Measurements from ENCODE around the gene SUMF1. TPM values are rescaled to one million over a fixed set of nuclear protein-coding genes. Genes with fewer than 3 reads are reported as not detected.

The SUMF1 gene
- total and polyA plus RNA-seq, 2 donors (not counting 1 experiment from before 2014, with no cell fraction given), result 10.3 to 21.2 TPM

DNA sequence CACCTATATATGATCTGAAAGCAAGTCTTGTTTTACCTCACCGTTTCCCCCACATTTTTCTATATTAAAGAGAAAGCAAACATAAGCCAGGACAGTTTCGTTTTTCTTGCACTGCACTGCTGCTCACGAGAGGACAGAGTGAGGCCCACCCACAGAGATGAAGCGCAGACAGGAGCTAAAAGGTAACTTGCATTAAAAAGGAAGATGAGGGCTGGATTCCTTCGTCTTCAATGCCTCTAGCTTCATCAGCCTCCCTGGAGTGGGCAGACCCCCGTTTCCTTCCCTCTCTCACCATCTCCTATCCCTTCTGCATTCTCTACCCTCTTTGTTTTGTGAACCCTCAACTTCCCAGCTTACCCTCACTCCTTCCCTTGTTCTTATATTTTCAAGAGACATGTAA, 18.9 kb downstream of the SUMF1 start:
- Histone ChIP-seq H3K9me3 (ENCODE audit: control extremely low read depth in 1 of 3, control insufficient read depth in 2 of 3, insufficient read depth in 1 of 3, low read length in 2 of 3) (no peaks in the 10 kb centered on the region), H3K4me3 (ENCODE audit: control extremely low read depth in 1 of 5, extremely low read depth in 1 of 5, insufficient read depth in 1 of 5, low read depth in 2 of 5, low read length in 4 of 5) (no peak overlapping the region), H2AFZ (ENCODE audit: insufficient read depth, low read depth, low read length, poor library complexity, severe bottlenecking) (no peak overlapping the region), H3K27me3 (replicated peaks in 1 of 4; ENCODE audit: control extremely low read depth in 1 of 4, control insufficient read depth in 3 of 4, insufficient read depth in 4 of 4, low read length in 3 of 4) (no peaks in the 10 kb centered on the region), H3K36me3 (replicated peaks in 1 of 2; ENCODE audit: control extremely low read depth in 1 of 2, control insufficient read depth in 1 of 2, extremely low read depth in 1 of 2, insufficient read depth in 2 of 2, low read length in 1 of 2) (peaks cover 10 to 14% of the 10 kb centered on the region in 2 experiments), H3K4me2 (replicated peaks; ENCODE audit: low read depth, low read length, poor library complexity, severe bottlenecking) (no peak overlapping the region), H3K4me1 (ENCODE audit: control insufficient read depth in 2 of 2, insufficient read depth in 2 of 2, low read length in 2 of 2) (no peaks in the 10 kb centered on the region), H4K20me1 (ENCODE audit: control insufficient read depth, insufficient read depth, low read length, poor library complexity, severe bottlenecking) (no peaks in the 10 kb centered on the region), H3K79me2 (ENCODE audit: control insufficient read depth, insufficient read depth, low read length) (peaks cover 4% of the 10 kb centered on the region), H3K27ac (ENCODE audit: low read length in 2 of 2) (no peak overlapping the region), H3K9ac (ENCODE audit: low read length) (no peak overlapping the region)
- Mint-ChIP-seq H3K9me3 (ENCODE audit: insufficient read depth) (no peaks in the 10 kb centered on the region), H3K27me3 (no peaks in the 10 kb centered on the region), H3K27ac (no peak overlapping the region), H3K4me1 (no peaks in the 10 kb centered on the region), H3K4me3 (no peak overlapping the region)
- ChIA-PET POLR2A (no interaction called here), CTCF (interaction anchor here (1.3 kb wide), 1 partner anchor 185 kb away, joined by 3 read pairs; no protein-coding TSS in a partner anchor)
- intact Hi-C loops (cut with micrococcal nuclease), result no loop called here
- 96% methylated on average over 3 of the region's 6 CpGs for WGBS (ENCODE audit: insufficient coverage)
- no peak for ATAC-seq (ENCODE audit: low read depth)
- no peak for DNase-seq
- no peak for TF ChIP-seq CTCF (IDR thresholded peaks at IDR 0.05)
- TF ChIP-seq EZH2 (IDR thresholded peaks at IDR 0.05; ENCODE audit: borderline replicate concordance, insufficient read depth, low read depth, low read length, poor library complexity, severe bottlenecking), result no peak

GRCh38 chr3:4447295-4447999, 19.6 kb downstream of the SUMF1 start:
- TF ChIP-seq EZH2 (IDR thresholded peaks at IDR 0.05; ENCODE audit: borderline replicate concordance, insufficient read depth, low read depth, low read length, poor library complexity, severe bottlenecking) (no peak), CTCF (IDR thresholded peaks at IDR 0.05) (no peak)
- no peak overlapping the region for H3K4me2 ChIP-seq (replicated peaks; ENCODE audit: low read depth, low read length, poor library complexity, severe bottlenecking)
- Mint-ChIP-seq H3K27ac (no peak overlapping the region), H3K27me3 (no peaks in the 10 kb centered on the region), H3K4me3 (no peak overlapping the region), H3K4me1 (no peaks in the 10 kb centered on the region), H3K9me3 (ENCODE audit: insufficient read depth) (no peaks in the 10 kb centered on the region)
- H3K4me3 ChIP-seq (ENCODE audit: control extremely low read depth in 1 of 5, extremely low read depth in 1 of 5, insufficient read depth in 1 of 5, low read depth in 2 of 5, low read length in 4 of 5), result no peak overlapping the region
- H2AFZ ChIP-seq (ENCODE audit: insufficient read depth, low read depth, low read length, poor library complexity, severe bottlenecking), result no peak overlapping the region
- DNase-seq (no peak), ATAC-seq (ENCODE audit: low read depth) (no peak)
- WGBS (ENCODE audit: insufficient coverage), result no CpG with 5 or more reads among the region's 3 CpGs
- no peak overlapping the region for H3K27ac ChIP-seq (ENCODE audit: low read length in 2 of 2)
- H4K20me1 ChIP-seq (ENCODE audit: control insufficient read depth, insufficient read depth, low read length, poor library complexity, severe bottlenecking), result no peaks in the 10 kb centered on the region
- intact Hi-C loops (cut with micrococcal nuclease), result no loop called here
- ChIA-PET POLR2A (no interaction called here), CTCF (interaction anchor here (0.5 to 1.3 kb wide), 3 partner anchors 65 to 264 kb away, joined by 3 read pairs; no protein-coding TSS in a partner anchor)
- H3K79me2 ChIP-seq (ENCODE audit: control insufficient read depth, insufficient read depth, low read length), result no peaks in the 10 kb centered on the region
- H3K36me3 ChIP-seq (replicated peaks in 1 of 2; ENCODE audit: control extremely low read depth in 1 of 2, control insufficient read depth in 1 of 2, extremely low read depth in 1 of 2, insufficient read depth in 2 of 2, low read length in 1 of 2), result peaks cover 10 to 14% of the 10 kb centered on the region in 2 experiments
- no peaks in the 10 kb centered on the region for H3K27me3 ChIP-seq (replicated peaks in 1 of 4; ENCODE audit: control extremely low read depth in 1 of 4, control insufficient read depth in 3 of 4, insufficient read depth in 4 of 4, low read length in 3 of 4)
- H3K9ac ChIP-seq (ENCODE audit: low read length), result no peak overlapping the region
- no peaks in the 10 kb centered on the region for H3K4me1 ChIP-seq (ENCODE audit: control insufficient read depth in 2 of 2, insufficient read depth in 2 of 2, low read length in 2 of 2)
- no peaks in the 10 kb centered on the region for H3K9me3 ChIP-seq (ENCODE audit: control extremely low read depth in 1 of 3, control insufficient read depth in 2 of 3, insufficient read depth in 1 of 3, low read length in 2 of 3)
